NCI-H510A treated with DMSO at 0.1 percent for 48 hours (cell line): ENCODE data around the gene ACOXL.

Experiments used
- DNase-seq: peaks from one replicate; lab custom pipeline; 2025; lab: John Stamatoyannopoulos, UW

ACOXL gene

GRCh38 chr2:110794951-110795350 is 62.6 kb downstream of the ACOXL start:
- DNase-seq, result no peak

- DNase-seq, result no peak
Observed at GRCh38 chr2:110796716-110797301, 64.4 kb downstream of the ACOXL start.

DNA sequence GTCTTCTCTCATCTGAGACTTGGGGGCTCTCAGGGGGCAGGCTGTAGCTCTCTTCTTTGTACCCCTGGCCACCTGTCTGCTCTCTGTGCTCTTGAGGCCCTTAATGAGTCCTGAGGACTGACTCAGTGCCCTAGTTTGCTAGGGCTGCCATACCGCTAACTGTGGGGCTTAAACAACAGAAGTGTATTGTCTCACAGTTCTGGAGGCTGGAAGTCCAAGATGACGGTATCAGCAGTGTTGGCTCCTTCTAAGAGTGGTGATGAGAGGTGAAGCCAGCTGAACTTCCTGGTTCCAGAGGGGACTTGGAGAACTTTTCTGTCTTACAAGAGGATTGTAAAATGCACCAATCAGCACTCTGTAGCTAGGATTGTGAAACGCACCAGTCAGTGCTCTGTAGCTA is 67.0 kb downstream of the ACOXL start:
- DNase-seq, result no peak

DNA sequence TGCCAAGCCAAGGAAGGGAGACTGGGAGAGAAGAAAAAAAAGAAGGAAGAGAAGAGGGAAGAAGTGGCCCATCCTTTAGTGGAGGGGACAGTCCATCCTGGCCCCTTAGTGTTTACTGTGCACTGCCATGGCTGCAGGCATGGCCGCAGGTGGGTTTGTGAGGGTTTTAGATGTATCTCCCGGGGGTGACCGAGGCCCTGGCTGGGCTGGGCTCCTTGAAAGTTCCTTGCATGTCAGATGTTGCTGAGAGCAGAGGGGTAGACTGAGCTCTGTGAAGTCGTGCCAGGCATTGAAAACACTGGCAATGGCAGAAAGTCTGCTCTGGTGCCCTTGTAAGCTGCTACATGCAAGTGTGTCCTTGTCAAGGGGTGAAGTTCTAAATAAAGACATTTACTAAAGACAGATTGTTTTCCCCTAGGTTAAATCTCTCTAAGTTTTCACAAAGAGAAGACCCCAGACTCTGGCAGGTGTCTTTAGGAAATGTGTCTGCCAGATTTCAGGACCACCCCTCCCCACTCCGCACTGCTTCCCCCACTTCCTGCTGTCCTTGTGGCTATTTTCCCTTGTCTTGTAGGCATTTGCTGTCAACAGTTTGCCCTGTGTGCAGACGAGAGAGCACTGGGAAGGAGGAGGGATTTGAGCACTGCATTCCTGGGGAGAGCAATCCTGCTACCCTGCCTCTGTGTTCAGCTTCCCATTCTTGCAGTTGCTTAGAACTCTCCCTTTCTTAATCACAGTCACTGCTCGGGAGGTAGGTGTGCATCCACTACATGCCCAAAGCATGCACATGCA is 68.4 kb downstream of the ACOXL start:
- DNase-seq, result no peak

DNA sequence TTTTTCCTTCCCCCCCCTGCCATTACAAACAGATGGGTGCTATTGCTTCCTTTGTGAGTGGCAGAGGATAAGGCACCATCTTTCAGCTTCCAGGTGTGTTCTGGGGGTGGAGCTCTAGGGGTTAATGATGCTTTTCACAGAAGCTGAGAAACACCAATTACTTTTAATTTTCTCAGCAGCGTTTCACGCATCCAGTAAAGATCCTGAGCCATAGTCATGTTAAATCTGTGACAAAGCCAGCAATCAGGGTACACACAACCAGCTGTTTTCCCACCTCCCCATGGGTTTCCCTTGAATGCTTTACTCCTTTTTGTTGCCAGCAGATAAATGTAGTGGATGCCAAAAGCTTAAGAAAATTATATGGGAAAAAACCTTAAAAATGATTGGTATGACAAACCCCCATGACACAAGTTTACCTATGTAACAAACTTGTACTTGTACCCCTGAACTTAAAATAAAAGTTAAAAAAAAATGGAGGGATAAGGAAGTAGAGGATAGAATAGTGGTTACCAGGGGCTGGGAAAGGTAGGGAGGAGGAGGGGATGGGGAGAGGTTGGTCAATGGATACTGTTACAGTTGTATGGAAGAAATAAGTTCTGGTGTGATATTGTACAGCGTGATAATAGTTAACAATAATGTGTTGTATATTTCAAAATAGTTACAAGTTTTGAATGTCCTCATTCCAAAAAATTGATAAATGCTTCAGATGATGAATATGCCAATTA is 70.0 kb downstream of the ACOXL start:
- no peak for DNase-seq

DNA sequence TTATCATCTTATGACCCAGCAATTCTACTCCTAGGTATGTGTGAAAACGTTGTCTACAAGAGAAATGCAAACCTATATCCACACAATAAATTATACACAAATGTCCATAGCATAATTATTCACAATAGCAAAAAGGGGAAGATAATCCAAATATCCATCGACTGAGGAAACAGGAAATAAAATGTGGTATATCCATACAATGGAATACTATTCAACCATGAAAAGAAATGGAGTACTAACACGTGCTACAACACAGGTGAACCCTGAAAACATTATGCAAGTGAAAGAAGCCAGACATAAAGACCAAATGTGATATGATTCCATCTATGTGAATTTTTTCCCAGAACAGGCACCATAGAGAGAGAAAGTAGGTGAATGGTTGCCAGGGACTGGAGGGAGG is 72.1 kb downstream of the ACOXL start:
- DNase-seq, result no peak

DNA sequence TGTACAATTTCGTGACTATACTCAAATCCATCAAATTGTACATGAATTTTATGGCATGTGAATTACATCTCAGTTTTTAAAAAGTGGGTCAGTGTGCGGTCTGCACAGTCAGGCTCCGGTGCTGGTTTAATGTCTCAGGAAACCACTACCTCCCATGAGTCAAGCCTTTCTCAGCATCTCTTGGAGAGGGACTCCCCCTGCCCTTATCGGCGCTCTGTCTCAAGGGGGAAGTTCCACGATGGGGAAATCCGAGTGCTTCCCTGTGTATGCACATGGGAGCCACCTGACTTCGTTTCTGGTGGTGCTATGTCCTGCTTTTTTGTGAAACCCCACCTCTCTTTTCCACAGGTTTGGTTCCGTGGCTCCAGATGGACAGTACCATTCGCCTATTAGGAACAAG is 72.5 kb downstream of the ACOXL start:
- no peak for DNase-seq

DNA sequence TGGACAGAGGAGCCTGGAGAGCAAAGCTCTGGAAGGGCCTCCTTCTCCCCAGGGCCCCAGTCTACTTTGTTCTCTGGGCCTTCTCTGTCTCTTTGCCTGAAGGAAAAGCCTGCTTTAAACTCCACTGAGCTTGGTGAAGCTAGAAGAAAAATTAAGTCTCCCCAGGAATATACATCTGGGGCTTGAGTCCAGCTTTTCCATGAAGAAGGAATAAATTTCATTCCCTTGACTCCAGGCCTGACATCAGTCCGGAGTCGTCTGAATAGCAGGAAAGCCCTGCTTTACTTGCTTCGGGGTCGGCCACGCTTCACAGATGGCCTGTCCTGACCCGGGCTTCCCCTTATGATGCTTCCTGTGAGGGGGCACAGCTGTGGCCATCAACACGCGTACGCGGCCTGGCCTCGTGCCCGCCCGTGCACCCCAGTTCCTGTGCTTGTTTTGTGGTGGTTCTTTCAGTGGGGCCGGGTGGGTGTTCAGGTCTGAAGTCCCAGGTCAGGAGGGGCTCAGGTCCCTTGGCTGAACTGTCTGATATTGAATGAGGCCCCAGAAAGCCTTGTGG is 73.6 kb downstream of the ACOXL start:
- DNase-seq, result no peak

DNA sequence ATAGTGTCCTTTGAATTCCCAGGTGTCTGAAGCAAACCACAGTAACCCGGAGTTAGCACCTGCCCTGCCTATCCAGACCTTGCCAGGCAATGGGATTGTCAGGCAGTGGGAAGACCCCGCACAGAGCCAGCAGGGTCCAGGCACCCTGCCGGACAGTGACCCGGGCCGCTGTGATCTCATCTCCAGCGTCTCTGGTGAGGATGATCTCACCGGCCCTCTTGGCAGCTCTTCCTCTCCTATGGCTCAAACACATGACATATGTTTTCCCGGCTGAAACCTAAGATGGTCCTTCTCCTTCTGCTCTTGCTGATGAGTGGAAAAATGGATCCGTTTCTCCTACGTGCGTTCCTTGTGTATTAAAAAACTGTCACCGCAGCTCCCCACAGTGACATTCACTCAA is 75.1 kb downstream of the ACOXL start:
- DNase-seq, result no peak

DNA sequence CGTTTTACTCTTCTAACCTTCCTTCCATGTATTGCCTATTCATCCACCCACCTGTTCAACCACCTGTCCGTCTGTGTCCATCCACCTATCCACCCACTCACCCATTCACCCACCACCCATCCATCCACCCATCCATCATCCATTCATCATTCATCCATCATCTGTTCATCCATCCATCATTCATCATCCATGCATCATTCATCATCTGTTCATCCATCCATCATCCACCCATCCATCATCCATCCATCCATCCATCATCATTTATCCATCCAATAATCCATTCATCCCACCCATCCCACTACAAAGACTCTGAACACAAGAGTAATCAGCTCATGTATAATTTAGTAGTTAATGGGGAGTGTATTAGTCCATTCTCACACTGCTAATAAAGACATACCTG is 78.0 kb downstream of the ACOXL start:
- no peak for DNase-seq

GRCh38 chr2:110812726-110813645 is 80.6 kb downstream of the ACOXL start:
- no peak for DNase-seq

DNA sequence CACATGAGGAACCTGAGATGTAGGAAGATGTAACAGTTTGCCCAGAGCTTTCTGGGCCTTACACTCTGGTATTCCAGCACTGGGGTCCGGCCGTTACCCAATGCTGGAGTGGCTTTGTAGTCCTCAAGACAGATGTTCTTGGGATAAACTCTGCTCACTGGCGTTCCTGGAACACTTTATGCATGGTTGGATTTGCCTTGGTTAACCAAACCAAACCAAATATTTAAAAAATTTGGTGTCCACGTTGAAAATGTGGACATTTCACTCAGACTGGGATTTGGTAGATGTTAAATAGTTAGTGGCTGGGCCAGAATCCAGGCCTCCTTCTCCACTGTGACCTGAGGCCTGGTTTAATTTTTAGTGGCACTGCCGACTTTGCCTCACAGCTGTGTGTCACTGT is 81.5 kb downstream of the ACOXL start:
- DNase-seq, result no peak

- DNase-seq, result no peak
Observed at GRCh38 chr2:110815938-110816337, 83.6 kb downstream of the ACOXL start.

DNA sequence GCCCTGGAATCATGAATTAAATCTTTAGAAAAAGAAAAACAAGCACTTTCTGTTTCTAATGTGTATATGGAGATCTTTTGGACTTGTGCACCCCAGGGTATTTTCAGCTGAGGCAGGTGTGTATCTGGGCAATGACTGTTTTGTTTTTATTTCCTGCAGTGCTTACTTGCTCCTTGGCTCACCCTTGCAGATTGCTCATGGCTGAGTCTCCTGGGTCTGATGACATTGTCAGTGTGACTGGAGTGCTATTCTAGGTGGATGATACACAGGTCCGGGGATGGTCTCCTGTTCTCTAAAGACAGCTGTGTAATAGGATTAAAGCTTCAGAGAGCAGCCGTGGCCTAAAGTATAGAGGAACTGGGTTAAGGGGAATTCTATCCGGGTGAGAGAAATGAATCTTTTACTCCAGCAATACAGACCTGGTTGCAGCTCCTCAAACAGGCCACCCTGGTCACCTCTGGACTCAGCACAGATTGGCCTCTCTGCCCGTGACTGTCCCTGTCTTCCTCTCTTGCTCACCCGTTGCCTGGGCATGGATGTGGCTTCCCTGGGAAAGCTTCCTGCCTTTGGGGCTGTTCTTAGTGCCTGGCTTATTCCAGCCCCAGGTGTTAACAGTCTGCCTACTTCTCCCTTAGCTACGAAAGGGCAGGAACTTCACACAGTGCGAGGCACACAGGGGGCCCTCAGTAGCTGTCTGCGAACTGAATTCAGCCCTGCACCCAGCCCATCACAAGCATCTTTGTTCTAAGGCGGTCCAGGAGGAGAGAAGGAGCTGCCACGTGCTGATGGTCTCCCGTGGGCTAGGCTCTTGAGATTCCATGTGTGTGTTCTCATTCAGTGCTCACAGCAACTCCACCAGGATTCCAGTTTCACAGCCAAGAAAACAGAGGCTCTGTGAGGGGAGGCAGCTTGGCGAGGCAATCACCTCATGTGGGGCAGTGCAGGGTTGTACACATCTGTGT is 84.3 kb downstream of the ACOXL start:
- DNase-seq, result no peak

GRCh38 chr2:110818767-110819481 is 86.6 kb downstream of the ACOXL start:
- DNase-seq, result no peak

GRCh38 chr2:110819711-110820110 is 87.3 kb downstream of the ACOXL start:
- no peak for DNase-seq

DNA sequence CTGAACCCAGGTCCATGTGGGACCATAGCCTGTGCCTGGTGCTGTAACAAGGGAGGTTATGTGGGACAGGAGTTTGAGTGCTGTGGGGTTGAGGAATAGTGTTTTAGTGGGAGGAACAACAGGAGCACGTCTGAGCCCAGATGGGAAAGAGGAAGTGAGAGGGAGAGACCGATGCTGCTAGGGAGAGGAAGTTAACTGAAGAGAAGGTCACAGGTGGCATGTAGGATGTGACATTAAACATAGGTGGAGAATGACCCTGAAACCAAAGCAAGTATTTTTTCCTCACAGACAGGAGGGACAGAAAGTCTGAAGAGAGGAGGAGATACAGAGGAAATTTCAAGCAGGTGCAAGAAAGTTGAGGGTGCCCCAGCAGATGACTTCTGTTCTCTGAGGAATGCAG is 87.8 kb downstream of the ACOXL start:
- no peak for DNase-seq

- no peak for DNase-seq
Observed at GRCh38 chr2:110823165-110823564, 90.8 kb downstream of the ACOXL start.

GRCh38 chr2:110827511-110827910 is 95.1 kb downstream of the ACOXL start:
- no peak for DNase-seq

DNA sequence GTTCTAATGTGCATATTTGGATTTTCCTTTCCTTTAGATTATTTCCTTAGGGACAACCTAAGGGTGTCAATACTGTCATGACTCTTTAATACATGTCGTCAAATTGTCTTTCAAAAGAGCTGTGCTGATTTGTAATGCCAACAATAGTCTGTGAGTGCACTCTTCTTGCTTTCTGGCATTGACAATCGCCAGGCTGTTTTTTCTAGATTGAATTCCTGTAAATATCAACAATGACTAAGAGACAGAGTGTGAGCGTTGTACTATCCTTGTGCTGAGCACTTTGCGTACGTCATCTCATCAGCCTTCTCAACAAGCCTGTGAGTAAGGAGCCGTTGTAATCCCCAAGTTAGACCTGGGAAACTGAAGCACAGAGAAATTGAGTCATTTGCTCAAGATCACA is 96.0 kb downstream of the ACOXL start:
- DNase-seq, result no peak
